HG03064 (cell line): ENCODE measurements around the gene TXNDC15.
"Not testable (repeated sequence)": the region's sequence is repeated elsewhere in the genome, so short reads cannot be mapped to it uniquely, and the experiment has no call there.

Source experiments
- ATAC-seq: cut with Tn5 transposase; IDR thresholded peaks from one replicate; pipeline ENCODE4 v1.9.1; 2021; ENCODE audit warnings: low read depth; ENCODE audit not compliant: unreplicated experiment

TXNDC15 gene

GRCh38 chr5:134874831-134875655 lies 872 bp downstream of the TXNDC15 start:
- ATAC-seq = peak; percentile 22

DNA sequence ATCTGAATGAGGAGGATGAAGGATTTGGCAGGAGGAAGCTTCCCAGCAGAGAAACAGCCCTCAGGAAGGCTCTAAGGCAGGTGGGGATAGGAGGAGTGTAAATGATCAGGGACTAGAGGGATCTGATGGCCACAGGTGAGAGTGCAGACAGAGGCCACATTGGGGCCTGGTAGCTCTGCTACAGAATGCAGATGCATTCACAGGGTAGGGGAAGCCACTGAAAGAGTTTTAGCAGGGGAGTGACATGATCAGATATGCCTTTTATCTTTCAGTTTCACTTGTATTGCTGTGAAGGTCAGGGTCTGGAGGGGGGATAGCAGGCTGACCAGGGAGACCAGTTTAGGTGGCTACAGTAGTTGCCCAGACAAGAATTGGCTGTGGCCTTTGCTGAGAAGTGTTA lies 3.0 kb downstream of the TXNDC15 start:
- ATAC-seq = no peak

GRCh38 chr5:134878403-134878802 lies 4.2 kb downstream of the TXNDC15 start:
- no peak for ATAC-seq

GRCh38 chr5:134879456-134879855 lies 5.3 kb downstream of the TXNDC15 start:
- no peak for ATAC-seq

DNA sequence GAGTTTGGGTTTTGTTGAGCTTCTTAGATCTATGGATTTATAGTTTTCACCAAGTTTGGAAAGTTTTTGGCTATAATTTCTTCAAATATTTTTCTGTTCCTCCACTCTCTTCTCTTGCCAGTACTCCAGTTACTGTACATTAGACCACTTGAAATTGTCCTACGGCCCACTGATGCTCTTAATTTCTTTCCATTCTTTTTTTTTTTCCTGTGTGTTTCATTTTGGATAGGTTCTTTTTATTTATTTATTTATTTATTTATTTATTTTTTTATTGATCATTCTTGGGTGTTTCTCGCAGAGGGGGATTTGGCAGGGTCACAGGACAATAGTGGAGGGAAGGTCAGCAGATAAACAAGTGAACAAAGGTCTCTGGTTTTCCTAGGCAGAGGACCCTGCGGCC lies 6.8 kb downstream of the TXNDC15 start:
- not testable (repeated sequence) for ATAC-seq

GRCh38 chr5:134881711-134882110 lies 7.5 kb downstream of the TXNDC15 start:
- not testable (repeated sequence) for ATAC-seq

DNA sequence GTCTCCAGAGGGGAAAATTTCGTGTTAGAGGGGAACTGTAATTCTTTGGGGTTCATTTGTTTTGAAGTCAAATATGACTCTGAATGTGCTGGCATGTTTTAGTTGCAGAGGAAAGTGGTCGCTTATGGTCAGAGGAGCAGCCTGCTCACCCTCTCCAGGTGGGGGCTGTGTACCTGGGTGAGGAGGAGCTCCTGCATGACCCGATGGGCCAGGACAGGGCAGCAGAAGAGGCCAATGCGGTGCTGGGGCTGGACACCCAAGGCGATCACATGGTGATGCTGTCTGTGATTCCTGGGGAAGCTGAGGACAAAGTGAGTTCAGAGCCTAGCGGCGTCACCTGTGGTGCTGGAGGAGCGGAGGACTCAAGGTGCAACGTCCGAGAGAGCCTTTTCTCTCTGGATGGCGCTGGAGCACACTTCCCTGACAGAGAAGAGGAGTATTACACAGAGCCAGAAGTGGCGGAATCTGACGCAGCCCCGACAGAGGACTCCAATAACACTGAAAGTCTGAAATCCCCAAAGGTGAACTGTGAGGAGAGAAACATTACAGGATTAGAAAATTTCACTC lies 13.5 kb downstream of the TXNDC15 start:
- no peak for ATAC-seq

DNA sequence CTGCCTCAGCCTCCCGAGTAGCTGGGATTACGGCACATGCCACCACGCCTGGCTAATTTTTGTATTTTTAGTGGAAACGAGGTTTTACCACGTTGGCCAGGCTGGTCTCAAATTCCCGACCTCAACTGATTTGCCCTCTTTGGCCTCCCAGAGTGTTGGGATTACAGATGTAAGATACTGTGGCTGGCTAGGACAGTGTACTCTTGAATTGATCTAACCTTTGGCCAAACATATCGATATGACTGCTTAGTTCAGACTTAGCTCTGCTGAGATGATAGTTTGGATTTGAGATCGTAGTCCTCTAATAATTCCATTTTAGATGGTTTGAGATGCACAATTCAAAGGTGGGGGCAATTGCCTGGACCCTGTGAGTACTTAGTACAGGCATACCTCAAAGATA lies 15.2 kb downstream of the TXNDC15 start:
- ATAC-seq = no peak

- no peak for ATAC-seq
Measured at GRCh38 chr5:134891473-134891872, 17.3 kb downstream of the TXNDC15 start.

- ATAC-seq = no peak
Measured at GRCh38 chr5:134892282-134892681, 18.1 kb downstream of the TXNDC15 start.

DNA sequence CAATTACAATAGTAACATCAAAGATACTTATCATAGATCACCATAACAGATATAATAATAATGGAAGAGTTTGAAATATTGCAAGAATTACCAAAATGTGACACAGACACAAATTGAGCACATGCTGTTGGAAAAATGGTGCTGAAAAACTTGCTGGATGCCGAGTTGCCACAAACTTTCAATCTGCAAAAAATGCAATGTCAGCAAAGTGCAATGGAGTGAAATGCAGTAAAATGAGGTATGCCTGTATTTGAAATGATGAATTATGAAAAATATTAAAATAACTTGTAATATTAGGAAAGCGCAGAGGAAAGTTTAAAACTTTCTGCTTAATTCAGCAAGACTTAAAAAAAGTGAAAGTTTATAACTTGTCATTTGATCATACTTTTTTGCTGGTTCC lies 18.8 kb downstream of the TXNDC15 start:
- ATAC-seq = no peak

DNA sequence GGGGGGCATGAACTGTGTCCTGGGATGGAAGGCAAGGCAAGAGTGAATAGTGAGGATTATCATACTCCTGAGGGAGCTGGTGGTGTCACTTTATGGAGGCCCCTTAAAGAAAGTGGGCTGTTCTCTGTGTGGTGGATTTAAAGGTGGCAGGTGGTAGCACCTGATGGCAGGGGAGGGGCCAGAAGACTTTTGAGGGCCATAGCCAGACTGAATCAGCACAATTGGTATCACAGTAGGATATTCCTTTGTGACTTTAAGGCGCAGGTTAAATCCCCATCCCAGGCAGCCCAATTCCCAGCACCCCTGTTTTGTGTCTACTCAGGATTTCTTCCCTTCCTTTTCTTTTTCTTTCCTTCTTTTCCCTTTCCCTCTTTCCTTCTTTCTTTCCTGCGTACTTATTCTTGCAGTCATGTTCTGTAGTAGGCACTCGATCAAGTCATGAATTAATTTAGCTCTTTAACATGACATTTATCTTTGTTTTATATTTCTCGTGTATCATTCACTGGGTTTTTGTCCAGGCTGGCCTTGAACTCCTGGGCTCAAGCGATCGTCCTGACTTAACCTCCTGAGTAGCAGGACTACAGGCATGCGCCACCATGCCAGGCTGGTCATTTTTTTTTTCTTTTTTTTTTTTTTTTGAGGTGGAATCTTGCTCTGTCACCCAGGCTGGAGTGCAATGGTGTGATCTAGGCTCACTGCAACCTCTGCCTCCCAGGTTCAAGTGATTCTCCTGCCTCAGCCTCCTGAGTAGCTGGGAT lies 19.8 kb downstream of the TXNDC15 start:
- ATAC-seq = no peak

DNA sequence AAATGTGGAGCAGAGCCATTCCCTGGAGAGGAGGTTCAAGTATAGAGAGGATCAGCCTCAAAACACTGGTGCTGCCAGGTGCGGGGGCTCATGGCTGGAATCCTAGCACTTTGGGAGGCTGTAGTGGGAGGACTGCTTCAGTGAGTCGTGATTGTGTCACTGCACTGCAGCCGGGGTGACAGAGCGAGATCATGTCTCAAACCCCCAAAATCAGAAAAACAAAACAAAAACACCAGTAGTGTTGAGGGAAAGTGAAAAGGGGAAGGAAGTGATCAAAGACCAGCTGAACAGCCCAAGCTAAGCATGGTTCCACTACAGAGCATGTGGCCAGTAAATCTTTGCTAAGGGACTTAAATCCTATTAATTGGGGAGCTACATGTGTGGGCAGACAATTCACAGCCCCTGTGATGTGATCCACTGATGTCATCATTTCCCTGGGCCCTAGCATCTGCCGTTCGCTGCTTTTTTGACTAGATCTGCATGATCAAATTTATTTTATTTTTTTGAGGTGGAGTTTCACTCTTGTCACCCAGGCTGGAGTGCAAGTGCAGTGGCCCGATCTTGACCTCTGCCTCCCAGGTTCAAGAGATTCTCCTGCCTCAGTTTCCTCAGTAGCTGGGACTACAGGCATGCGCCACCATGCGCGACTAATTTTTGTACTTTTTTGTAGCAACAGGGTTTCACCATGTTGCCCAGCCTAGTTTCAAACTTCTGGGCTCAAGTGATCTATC lies 28.1 kb downstream of the TXNDC15 start:
- no peak for ATAC-seq

DNA sequence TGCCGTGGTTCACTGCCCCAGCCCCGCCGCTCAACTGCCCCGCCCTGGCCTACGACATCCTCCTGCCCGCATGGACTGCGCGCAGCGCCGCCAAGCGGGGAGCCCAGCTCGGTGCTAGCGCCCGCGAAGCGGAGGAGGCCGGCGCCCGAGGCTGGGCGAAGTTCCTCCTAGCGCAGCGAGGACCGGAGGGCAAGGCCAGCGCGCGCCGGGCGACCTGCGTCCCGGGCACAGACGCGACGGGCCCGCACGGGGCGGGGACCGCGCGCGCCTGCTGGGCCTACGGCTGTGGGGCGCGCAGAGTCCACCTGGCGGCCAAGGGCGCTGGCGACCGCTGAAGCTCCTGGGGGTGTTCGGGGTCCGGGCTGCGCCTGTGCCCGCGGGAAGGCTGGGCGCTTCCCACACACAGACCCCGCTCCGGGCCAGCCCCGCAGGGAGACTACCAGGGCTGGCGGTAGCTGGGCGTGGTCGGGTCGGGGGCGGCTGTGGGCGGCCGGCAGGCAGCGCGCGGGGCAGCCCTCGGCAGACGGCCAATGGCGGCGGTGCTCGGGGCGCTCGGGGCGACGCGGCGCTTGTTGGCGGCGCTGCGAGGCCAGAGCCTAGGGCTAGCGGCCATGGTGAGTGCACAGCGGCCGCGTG lies 30.6 kb downstream of the TXNDC15 start, which contains the start of gene PCBD2:
TSS of gene PCBD2 (plus strand) at position 522 of the 636 bp plus-strand sequence. CDS start at position 531, 9 bp downstream.
- ATAC-seq = peak; percentile 83

GRCh38 chr5:134905246-134905996 lies 31.2 kb downstream of the TXNDC15 start:
- ATAC-seq = peak; percentile 25

DNA sequence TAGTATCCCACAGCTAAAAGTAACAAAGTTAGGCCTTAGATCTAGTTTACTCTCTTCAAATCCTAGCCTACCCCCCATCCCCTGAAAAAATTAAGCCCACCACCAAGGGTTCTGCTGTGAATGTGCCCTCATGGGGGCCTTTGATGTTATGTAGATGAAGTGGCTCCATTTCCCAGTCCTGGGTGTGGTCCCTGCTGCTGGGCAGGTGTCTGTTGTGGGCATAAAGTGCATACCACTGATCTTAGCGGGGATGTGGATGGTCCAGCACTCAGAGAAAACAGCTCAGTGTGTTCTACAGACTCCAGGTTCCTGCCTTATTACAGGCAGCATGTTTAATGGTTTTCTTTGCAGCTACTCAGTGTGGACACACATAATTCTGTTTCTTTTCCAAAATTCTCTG lies 32.6 kb downstream of the TXNDC15 start:
- ATAC-seq = no peak

DNA sequence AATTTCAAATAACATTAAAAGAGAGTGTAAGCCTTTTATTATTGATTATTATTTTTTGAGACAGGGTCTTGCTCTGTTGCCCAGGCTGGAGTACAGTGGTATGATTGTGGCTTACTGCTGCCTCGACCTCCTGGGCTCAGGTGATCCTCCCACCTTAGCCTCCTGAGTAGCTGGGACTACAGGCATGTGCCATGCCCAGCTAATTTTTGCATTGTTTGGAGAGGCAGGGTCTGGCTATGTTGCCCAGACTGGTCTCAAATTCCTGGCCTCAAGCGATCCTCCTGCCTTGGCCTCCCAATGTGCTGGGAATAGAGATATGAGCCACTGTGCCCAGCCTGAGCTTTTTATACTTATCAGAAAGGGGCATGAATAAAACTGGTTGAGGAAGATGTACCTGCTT lies 36.6 kb downstream of the TXNDC15 start:
- not testable (repeated sequence) for ATAC-seq

GRCh38 chr5:134911285-134912206 lies 37.4 kb downstream of the TXNDC15 start:
- no peak for ATAC-seq
